Measurements from ENCODE around the gene CALU.
A peak's percentile ranks its signal among the peaks of the same experiment; 100 is the strongest.

The CALU gene

DNA sequence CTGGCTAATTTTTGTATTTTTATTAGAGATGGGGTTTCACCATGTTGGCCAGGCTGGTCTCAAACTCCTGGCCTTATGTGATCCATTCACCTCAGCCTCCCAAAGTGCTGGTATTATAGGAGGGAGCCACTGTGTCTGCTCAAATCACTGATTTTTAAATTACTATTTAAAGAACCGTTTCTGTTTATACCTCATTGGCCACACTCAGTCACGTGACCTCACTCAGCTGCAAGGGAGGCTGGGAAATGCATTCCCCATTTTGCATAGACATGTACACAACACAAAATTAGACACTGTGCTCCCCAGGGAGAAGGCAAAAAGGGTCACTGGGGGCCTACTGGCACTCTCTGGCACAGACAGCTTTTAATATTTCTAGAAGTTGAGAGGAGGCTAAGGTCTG lies 13.6 kb upstream of the CALU start:
- no peak for DNase-seq (ENCODE audit: low read depth)

GRCh38 chr7:128726059-128726736 lies 13.0 kb upstream of the CALU start:
- no peak for DNase-seq (ENCODE audit: low read depth)

GRCh38 chr7:128726737-128727072 lies 12.5 kb upstream of the CALU start:
- no peak for DNase-seq (ENCODE audit: low read depth)

- DNase-seq (ENCODE audit: low read depth): no peak
Measured at GRCh38 chr7:128727239-128727638, 11.9 kb upstream of the CALU start.

DNA sequence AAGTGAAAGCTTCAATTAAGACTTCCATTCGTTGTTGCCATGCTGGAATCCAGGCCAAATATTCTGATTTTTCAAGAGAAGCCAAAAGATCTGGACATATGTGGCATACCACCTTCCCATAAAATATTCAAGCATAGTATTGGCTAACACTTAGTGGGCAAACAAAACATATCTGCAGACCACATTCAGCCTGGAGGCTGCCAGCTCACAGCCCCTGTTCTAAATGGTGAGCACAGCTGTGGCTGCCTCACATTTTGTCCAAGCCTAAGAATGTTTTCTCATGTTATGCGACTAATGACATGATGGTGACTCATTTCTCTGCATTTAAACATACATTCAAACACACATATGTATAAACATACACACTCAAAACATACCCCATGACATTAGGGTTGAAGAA lies 10.6 kb upstream of the CALU start:
- no peak for DNase-seq (ENCODE audit: low read depth)

- no peak for DNase-seq (ENCODE audit: low read depth)
Measured at GRCh38 chr7:128729494-128729893, 9.7 kb upstream of the CALU start.

DNA sequence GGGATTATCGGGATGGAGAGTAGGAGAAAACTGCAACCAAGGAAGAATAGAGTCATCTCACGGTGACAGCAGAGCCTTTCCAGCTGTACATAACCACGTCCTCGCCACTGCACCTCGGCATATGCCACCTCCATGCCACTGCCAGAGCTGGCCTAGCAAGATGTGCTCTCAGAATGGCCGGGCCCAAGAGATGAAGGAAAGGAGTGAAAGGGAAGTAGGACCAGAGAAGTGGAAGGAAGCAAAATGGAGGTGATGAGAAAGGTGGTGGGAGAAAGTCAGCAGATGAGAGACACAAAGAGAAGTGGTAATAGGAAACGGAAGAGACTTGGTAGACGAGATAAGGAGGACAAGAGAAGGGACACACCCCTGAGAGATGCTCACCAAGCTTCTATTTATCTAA lies 8.0 kb upstream of the CALU start:
- DNase-seq (ENCODE audit: low read depth): no peak

GRCh38 chr7:128732521-128733277 lies 6.5 kb upstream of the CALU start:
- DNase-seq (ENCODE audit: low read depth): no peak

DNA sequence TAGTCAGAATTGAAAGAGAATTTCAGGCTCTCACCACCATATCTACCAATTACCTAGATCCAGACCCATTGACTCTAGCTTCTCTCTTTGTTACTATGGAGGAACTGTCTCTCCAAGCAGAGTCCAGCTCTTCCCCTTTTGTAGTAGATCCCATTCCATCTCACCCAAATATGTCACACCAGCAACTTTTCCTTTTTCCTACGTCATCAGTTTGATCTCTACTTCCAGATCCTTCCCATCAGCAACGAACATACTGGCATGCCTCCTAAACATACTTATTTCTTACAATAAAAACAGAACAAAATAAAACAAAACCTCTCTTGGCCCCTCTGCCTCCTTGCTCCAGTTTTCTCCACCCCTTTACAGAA lies 5.9 kb upstream of the CALU start:
- DNase-seq (ENCODE audit: low read depth): no peak

DNA sequence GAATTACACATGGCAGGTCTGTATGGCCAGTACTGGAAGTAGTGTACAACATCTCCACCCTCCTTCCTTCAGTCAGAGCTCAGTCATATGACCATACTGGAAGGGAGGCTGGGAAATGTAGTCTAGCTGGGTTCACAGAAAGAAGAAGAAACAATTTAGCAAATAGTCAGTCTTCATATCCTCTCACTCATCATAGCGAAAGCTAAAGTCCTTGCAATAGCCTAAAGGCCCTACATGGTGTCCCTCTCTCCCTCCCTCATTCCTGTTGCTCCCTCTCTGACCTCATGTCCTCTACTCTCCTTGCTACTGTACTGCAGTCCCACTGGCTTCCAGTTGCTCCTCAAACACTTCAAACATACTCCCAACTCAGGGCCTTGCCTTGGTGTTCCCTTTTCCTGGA lies 4.3 kb upstream of the CALU start:
- no peak for DNase-seq (ENCODE audit: low read depth)

GRCh38 chr7:128735436-128735835 lies 3.7 kb upstream of the CALU start:
- no peak for DNase-seq (ENCODE audit: low read depth)

GRCh38 chr7:128737441-128737840 lies 1.7 kb upstream of the CALU start:
- no peak for DNase-seq (ENCODE audit: low read depth)

DNA sequence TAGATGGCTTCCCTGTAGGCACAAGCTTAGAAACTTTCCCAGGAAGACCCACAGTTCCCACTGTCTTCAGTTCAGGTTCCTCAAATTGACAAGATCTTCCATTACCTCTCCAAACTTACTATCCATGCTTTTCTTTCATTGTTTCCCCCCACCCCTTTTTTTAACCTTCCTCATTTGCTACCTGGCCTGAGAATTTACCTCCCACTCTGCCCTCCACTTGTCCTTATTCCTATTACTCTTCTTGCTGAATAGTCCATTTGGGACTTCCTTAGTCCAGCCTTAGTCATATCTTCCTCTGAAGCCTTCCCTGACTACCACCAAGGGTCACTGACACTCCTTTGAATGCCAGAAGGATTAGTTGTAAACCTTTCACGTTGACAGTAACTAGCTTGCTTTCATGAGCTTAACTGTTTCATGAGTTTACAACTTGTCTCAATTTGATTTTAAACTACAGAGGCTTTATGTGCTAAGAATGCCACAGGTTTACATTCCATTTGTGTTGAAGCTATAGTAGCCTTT lies 1.2 kb upstream of the CALU start:
- peak; percentile 57 for DNase-seq (ENCODE audit: low read depth)

GRCh38 chr7:128738570-128739047 lies 550 bp upstream of the CALU start:
- DNase-seq (ENCODE audit: low read depth): no peak

- DNase-seq (ENCODE audit: low read depth): no peak
Measured at GRCh38 chr7:128739990-128740682, 977 bp downstream of the CALU start.

DNA sequence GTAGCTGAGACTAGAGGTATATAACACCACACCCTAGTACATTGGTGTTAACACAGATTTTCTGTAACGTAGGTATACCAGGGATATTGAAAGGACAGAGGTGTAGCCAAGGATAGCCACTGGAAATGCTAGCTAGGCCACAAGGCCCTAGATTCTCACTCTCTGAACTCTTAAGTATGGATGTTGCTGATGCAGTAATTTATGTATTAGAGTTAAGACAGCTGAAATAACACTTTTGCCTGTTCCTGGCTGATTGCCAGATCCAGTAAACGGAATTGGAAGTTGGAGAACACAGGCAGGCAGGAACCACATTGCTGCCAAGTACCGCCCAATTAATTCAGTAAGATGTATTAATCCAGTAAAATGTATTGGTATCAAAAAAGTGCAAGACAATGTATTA lies 1.8 kb downstream of the CALU start:
- no peak for DNase-seq (ENCODE audit: low read depth)

DNA sequence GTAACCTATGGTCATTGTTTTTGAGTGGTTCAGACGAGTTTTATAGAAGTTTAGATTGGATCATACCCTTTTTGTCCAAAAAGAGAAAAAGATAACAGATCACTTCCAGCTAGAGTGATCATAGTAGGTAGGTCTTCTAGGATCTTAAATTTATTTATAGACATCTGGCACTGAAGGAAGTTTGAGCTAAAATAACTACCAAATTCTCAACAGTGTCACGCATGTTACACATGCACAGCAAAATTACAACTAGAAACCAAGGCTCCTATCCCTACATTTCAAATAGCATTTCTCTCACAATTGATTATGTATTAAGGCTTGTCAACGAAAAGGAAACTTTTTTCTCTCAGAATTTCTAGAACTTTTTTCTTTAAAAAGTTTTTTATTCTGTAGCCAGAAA lies 2.3 kb downstream of the CALU start:
- DNase-seq (ENCODE audit: low read depth): no peak

GRCh38 chr7:128742206-128742605 lies 3.0 kb downstream of the CALU start:
- DNase-seq (ENCODE audit: low read depth): peak; percentile 80

DNA sequence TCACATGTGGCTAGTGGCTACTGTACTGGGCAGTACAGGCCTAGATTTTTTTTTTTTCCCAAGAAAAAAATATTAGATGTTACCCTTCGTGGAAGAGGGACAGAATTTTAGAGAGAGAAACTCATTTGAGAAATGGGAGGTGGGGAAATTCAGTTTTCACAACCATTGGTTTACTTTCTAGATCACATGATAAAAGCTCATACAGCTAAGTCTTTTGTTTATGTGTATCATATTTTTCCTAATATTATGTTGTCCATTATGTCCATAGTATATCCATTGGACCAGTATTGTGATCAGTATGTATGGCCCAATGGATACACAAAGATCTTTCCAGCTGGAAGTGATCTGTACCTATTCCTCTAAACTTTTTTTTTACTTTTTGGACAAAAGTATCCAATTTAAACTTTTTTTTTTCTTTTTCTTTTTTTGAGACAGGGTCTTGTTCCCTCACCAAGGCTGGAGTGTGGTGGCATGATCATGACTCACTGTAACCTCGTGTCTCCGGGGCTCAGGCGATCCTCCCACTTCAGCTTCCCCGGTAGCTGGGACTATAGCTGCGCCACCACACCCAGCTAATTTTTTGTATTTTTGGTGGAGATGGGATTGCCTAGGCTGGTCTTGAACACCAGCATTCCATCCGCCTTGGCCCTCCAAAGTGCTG lies 4.1 kb downstream of the CALU start:
- no peak for DNase-seq (ENCODE audit: low read depth)

GRCh38 chr7:128744366-128744905 lies 5.3 kb downstream of the CALU start:
- DNase-seq (ENCODE audit: low read depth): no peak

DNA sequence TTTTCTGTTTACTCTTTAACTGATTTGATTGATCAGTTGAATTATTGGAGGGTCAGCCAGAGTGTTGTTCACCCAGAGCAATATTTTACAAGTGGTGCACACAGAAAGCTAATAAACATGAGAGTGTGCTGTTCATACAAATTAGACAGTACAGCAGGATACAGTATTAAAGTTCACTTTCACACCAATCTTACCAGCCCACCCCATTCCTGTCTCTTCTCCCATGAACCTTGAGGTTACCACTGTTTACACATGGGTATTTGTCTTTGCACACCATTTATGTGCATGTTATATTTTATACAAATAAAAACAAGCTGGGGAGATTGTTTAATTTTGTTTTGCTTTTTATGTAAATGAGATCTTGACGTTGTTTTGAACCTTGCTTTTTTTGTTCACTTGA lies 6.5 kb downstream of the CALU start:
- no peak for DNase-seq (ENCODE audit: low read depth)

Data from GM04503 (cell line).